HG02642 (cell line): ENCODE data around the gene GMDS.
"Not testable (repeated sequence)": the region's sequence is repeated elsewhere in the genome, so short reads cannot be mapped to it uniquely, and the experiment has no call there.

Experiments
- ATAC-seq: cut with Tn5 transposase; IDR thresholded peaks from one replicate; pipeline ENCODE4 v1.9.1; 2021; ENCODE audit warnings: mild to moderate bottlenecking; ENCODE audit not compliant: unreplicated experiment, poor library complexity

Gene GMDS

GRCh38 chr6:1709234-1709641, 536.2 kb downstream of the GMDS start:
- ATAC-seq = no peak

- ATAC-seq = no peak
Observed at GRCh38 chr6:1708820-1709219, 536.6 kb downstream of the GMDS start.

- no peak for ATAC-seq
Observed at GRCh38 chr6:1708122-1708521, 537.3 kb downstream of the GMDS start.

GRCh38 chr6:1705630-1706029, 539.8 kb downstream of the GMDS start:
- no peak for ATAC-seq

GRCh38 chr6:1705183-1705582, 540.2 kb downstream of the GMDS start:
- no peak for ATAC-seq

- ATAC-seq = no peak
Observed at GRCh38 chr6:1704711-1705110, 540.7 kb downstream of the GMDS start.

GRCh38 chr6:1703923-1704322, 541.5 kb downstream of the GMDS start:
- no peak for ATAC-seq

- ATAC-seq = no peak
Observed at GRCh38 chr6:1703091-1703855, 542.1 kb downstream of the GMDS start.

GRCh38 chr6:1702580-1703051, 542.8 kb downstream of the GMDS start:
- no peak for ATAC-seq

- ATAC-seq = no peak
Observed at GRCh38 chr6:1701668-1702353, 543.6 kb downstream of the GMDS start.

- no peak for ATAC-seq
Observed at GRCh38 chr6:1700278-1700967, 545.0 kb downstream of the GMDS start.

GRCh38 chr6:1698527-1698926, 546.9 kb downstream of the GMDS start:
- ATAC-seq = no peak

- no peak for ATAC-seq
Observed at GRCh38 chr6:1697688-1698351, 547.6 kb downstream of the GMDS start.

- no peak for ATAC-seq
Observed at GRCh38 chr6:1696463-1696850, 548.9 kb downstream of the GMDS start.

- no peak for ATAC-seq
Observed at GRCh38 chr6:1695546-1696462, 549.6 kb downstream of the GMDS start.

- ATAC-seq = not testable (repeated sequence)
Observed at GRCh38 chr6:1691828-1692227, 553.6 kb downstream of the GMDS start.

GRCh38 chr6:1690656-1691055, 554.7 kb downstream of the GMDS start:
- ATAC-seq = not testable (repeated sequence)

GRCh38 chr6:1689141-1689540, 556.3 kb downstream of the GMDS start:
- no peak for ATAC-seq

- no peak for ATAC-seq
Observed at GRCh38 chr6:1688396-1688795, 557.0 kb downstream of the GMDS start.

- ATAC-seq = no peak
Observed at GRCh38 chr6:1687402-1687801, 558.0 kb downstream of the GMDS start.
